K562 (cell line): Measurements from ENCODE around the gene AP4E1. TPM values are rescaled to one million over a fixed set of nuclear protein-coding genes. Genes with fewer than 3 reads are reported as not detected.

ENCODE experiments used
- E2F3 ChIP-seq: fragments of 250-450 bp; sonication (Bioruptor Pico); IDR thresholded peaks from 2 replicates; pipeline ENCODE4 v1.4.0; 2020; ENCODE audit warnings: mild to moderate bottlenecking
- EWSR1 ChIP-seq: fragments of 450-650 bp; IDR thresholded peaks from 2 replicates; pipeline ENCODE4 v1.6.1; 2018; ENCODE audit warnings: borderline replicate concordance, mild to moderate bottlenecking, low read depth, moderate library complexity; ENCODE audit not compliant: partially characterized antibody
- FOXP4 ChIP-seq: sonication (generic); formaldehyde crosslinking; IDR thresholded peaks from 2 replicates; pipeline ENCODE4 v1.8.0; 2022; ENCODE audit warnings: mild to moderate bottlenecking, missing genetic modification reagents, borderline replicate concordance
- GTF2E2 ChIP-seq: fragments of 200-800 bp; sonication (Bioruptor generic); IDR thresholded peaks from 2 replicates; pipeline ENCODE4 v1.6.1; 2016; ENCODE audit warnings: missing genetic modification characterization, missing compliant biosample characterization
- LCOR ChIP-seq: sonication (generic); formaldehyde crosslinking; IDR thresholded peaks from 2 replicates; pipeline ENCODE4 v1.8.0; 2022; ENCODE audit warnings: mild to moderate bottlenecking, missing genetic modification reagents
- NCOA2 ChIP-seq, 2 experiments: fragments of 450-650 bp; IDR thresholded peaks; 2 replicates each; pipeline ENCODE4 v1.6.1; 2018; ENCODE audit warnings: mild to moderate bottlenecking in 2 of 2, moderate library complexity in 1 of 2; ENCODE audit not compliant: partially characterized antibody in 2 of 2
- NR1H2 ChIP-seq: sonication (generic); formaldehyde crosslinking; IDR thresholded peaks from 2 replicates; pipeline ENCODE4 v1.4.0; 2020; ENCODE audit warnings: mild to moderate bottlenecking, missing genetic modification reagents
- POLR2H ChIP-seq: IDR thresholded peaks from 2 replicates; pipeline ENCODE4 v1.6.1; 2016; ENCODE audit warnings: missing genetic modification characterization, low read depth, mild to moderate bottlenecking, control low read depth, missing compliant biosample characterization, moderate library complexity
- TEAD2 ChIP-seq: fragments of 450-650 bp; IDR thresholded peaks from 2 replicates; pipeline ENCODE4 v1.6.1; 2016; ENCODE audit warnings: missing genetic modification characterization, control low read depth, missing compliant biosample characterization
- TSC22D4 ChIP-seq: fragments of 450-650 bp; IDR thresholded peaks from 2 replicates; pipeline ENCODE4 v1.6.1; 2016; ENCODE audit warnings: missing genetic modification characterization, missing biosample characterization, control low read depth
- UBTF ChIP-seq, 2 experiments: IDR thresholded peaks; 2 replicates each; pipeline ENCODE4 v1.6.1; 2012; ENCODE audit warnings: improper control_type of control experiment in 2 of 2, low read depth in 2 of 2, low read length in 2 of 2, borderline replicate concordance in 1 of 2
- ZBTB8A ChIP-seq: fragments of 450-650 bp; IDR thresholded peaks from 2 replicates; pipeline ENCODE4 v1.6.1; 2018; ENCODE audit warnings: mild to moderate bottlenecking, moderate library complexity; ENCODE audit not compliant: partially characterized antibody
- ZNF174 ChIP-seq: fragments of 250-450 bp; sonication (Bioruptor Pico); IDR thresholded peaks from 2 replicates; pipeline ENCODE4 v1.4.0; 2020; ENCODE audit warnings: mild to moderate bottlenecking
- ZNF280A ChIP-seq: fragments of 450-650 bp; IDR thresholded peaks from 2 replicates; pipeline ENCODE4 v1.6.1; 2018; ENCODE audit warnings: mild to moderate bottlenecking, low read depth; ENCODE audit not compliant: partially characterized antibody
- ZNF449 ChIP-seq: fragments of 250-450 bp; sonication (Bioruptor Pico); IDR thresholded peaks from 2 replicates; pipeline ENCODE4 v1.8.0; 2022; ENCODE audit warnings: moderate library complexity, mild to moderate bottlenecking, inconsistent platforms
- ZNF668 ChIP-seq: fragments of 250-450 bp; sonication (Bioruptor Pico); IDR thresholded peaks from 2 replicates; pipeline ENCODE4 v1.8.0; 2022; ENCODE audit warnings: mild to moderate bottlenecking, inconsistent platforms
- polyA plus RNA-seq, 8 experiments: library from polyadenylated mRNA; depleted of rRNA in 4 of 8; stranded (reverse) in 5 of 8; unstranded in 3 of 8; fragments of >200 nt; fragmentation: Nextera tagmentation in 2 of 8; fragmentation: Illumina TruSeq in 1 of 8; extraction: Ambion mirVana in 2 of 8; extraction: Trizol in 1 of 8; gene quantifications; 2 replicates each; pipeline versions ENCODE4 v1.2.1 to v1.2.3, GENCODE V29; 2011 to 2014; ENCODE audit warnings: inconsistent platforms in 1 of 8, missing spikeins in 1 of 8
- total RNA-seq, 7 experiments: library from RNA; depleted of rRNA in 6 of 7; stranded (reverse); fragments of >200 nt in 6 of 7; fragmentation: Illumina TruSeq in 2 of 7; extraction: Trizol in 2 of 7; gene quantifications; 2 replicates each; pipeline versions ENCODE4 v1.2.1 to v1.2.3, GENCODE V29; 2011 to 2021; ENCODE audit warnings: low replicate concordance in 1 of 7
- TF ChIP-seq, protein P1 (sequence below): fragments of 450-650 bp; IDR thresholded peaks from 2 replicates; pipeline ENCODE4 v1.6.1; 2016; ENCODE audit warnings: missing biosample characterization, missing genetic modification characterization

Gene AP4E1
- total and polyA plus RNA-seq, 9 of the 15 experiments (the other 6 are each of a cell fraction or from before 2014, with no cell fraction given) = 1.3 to 11.5 (median 4.4) TPM

DNA sequence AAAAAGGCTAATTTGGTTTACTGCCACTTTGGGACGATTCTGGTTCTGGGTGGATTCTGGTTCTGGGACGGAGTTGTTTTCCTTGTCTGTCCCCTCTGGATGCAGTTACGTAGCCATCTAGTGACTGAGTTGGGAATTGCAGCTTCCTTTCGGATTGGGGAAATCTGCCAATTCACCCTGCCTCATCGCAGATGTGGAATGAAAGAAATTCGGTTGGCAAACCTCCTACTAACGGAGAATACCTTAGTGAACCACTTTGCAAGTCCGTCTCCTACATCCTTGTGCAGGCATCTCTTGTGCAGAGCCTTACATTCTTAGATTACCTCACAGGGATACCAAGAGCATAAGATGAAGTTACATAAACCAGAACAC lies 31.5 kb upstream of the AP4E1 start (continued):
- TF ChIP-seq, protein P1, sequence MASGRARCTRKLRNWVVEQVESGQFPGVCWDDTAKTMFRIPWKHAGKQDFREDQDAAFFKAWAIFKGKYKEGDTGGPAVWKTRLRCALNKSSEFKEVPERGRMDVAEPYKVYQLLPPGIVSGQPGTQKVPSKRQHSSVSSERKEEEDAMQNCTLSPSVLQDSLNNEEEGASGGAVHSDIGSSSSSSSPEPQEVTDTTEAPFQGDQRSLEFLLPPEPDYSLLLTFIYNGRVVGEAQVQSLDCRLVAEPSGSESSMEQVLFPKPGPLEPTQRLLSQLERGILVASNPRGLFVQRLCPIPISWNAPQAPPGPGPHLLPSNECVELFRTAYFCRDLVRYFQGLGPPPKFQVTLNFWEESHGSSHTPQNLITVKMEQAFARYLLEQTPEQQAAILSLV (tag) = no peak
- TF ChIP-seq UBTF (IDR thresholded peaks at IDR 0.05; ENCODE audit: borderline replicate concordance in 1 of 2, low read depth in 2 of 2, low read length in 2 of 2) = no peak
- no peak for TF ChIP-seq ZNF668 (CRISPR knock-in tag)
- TF ChIP-seq GTF2E2 = no peak
- no peak for TF ChIP-seq EWSR1
- no peak for TF ChIP-seq ZNF174
- no peak for TF ChIP-seq LCOR
- TF ChIP-seq NCOA2 (IDR thresholded peaks at IDR 0.05; ENCODE audit: partially characterized antibody in 2 of 2) = no peak
- no peak for TF ChIP-seq TEAD2 (tag)
- TF ChIP-seq NR1H2 (CRISPR knock-in tag) = no peak
- TF ChIP-seq FOXP4 (CRISPR knock-in tag) = no peak
- TF ChIP-seq ZBTB8A = no peak
- no peak for TF ChIP-seq TSC22D4
- TF ChIP-seq ZNF280A = no peak
- TF ChIP-seq POLR2H = no peak
- TF ChIP-seq ZNF449 = no peak
- no peak for TF ChIP-seq E2F3 (CRISPR knock-in tag)
